Skeletal muscle satellite cell (primary cell): ENCODE measurements around the gene ANKLE1.
A peak's percentile ranks its signal among the peaks of the same experiment; 100 is the strongest.

ENCODE experiments used
- H3K27me3 ChIP-seq: 2 replicates; pipeline ENCODE4 v1.7.0; 2013; ENCODE audit warnings: low read length; ENCODE audit not compliant: control insufficient read depth, insufficient read depth
- H3K36me3 ChIP-seq: 2 replicates; pipeline ENCODE4 v1.7.0; 2013; ENCODE audit warnings: mild to moderate bottlenecking, control low read depth, low read length; ENCODE audit not compliant: insufficient read depth
- H3K4me1 ChIP-seq: 2 replicates; pipeline ENCODE4 v1.7.0; 2013; ENCODE audit warnings: low read length; ENCODE audit not compliant: control insufficient read depth, insufficient read depth
- H3K4me2 ChIP-seq: 2 replicates; pipeline ENCODE4 v1.7.0; 2013; ENCODE audit warnings: mild to moderate bottlenecking, low read length
- H3K4me3 ChIP-seq: 2 replicates; pipeline ENCODE4 v1.7.0; 2013; ENCODE audit warnings: low read length
- H3K9ac ChIP-seq: 2 replicates; pipeline ENCODE4 v1.7.0; 2013; ENCODE audit warnings: mild to moderate bottlenecking, low read depth, low read length, moderate library complexity
- H3K9me3 ChIP-seq: replicated peaks from 2 replicates; pipeline ENCODE4 v1.7.0; 2013; ENCODE audit warnings: mild to moderate bottlenecking, control low read depth, low read length

Gene ANKLE1

GRCh38 chr19:17255150-17255621, 26.5 kb upstream of the ANKLE1 start:
- Histone ChIP-seq H3K27me3 (peaks cover 4% of the 10 kb centered on the region), H3K4me2 (no peak overlapping the region), H3K4me3 (peak overlapping the region; percentile 7), H3K9me3 (peaks cover 10% of the 10 kb centered on the region), H3K9ac (no peak overlapping the region), H3K36me3 (no peaks in the 10 kb centered on the region), H3K4me1 (peaks cover 6% of the 10 kb centered on the region)

GRCh38 chr19:17256130-17256529, 25.6 kb upstream of the ANKLE1 start:
- Histone ChIP-seq H3K9ac (no peak overlapping the region), H3K4me3 (no peak overlapping the region), H3K4me1 (peaks cover 6% of the 10 kb centered on the region), H3K9me3 (peaks cover 10% of the 10 kb centered on the region), H3K27me3 (peaks cover 4% of the 10 kb centered on the region), H3K36me3 (no peaks in the 10 kb centered on the region), H3K4me2 (no peak overlapping the region)

GRCh38 chr19:17259118-17259780, 22.5 kb upstream of the ANKLE1 start:
- Histone ChIP-seq H3K27me3 (peaks cover 4% of the 10 kb centered on the region), H3K9ac (no peak overlapping the region), H3K4me2 (no peak overlapping the region), H3K4me3 (no peak overlapping the region), H3K36me3 (no peaks in the 10 kb centered on the region), H3K9me3 (peaks cover 10% of the 10 kb centered on the region), H3K4me1 (peaks cover 6% of the 10 kb centered on the region)

- Histone ChIP-seq H3K4me3 (no peak overlapping the region), H3K4me1 (peaks cover 6% of the 10 kb centered on the region), H3K27me3 (peaks cover under 1% of the 10 kb centered on the region), H3K9ac (no peak overlapping the region), H3K4me2 (no peak overlapping the region), H3K9me3 (peaks cover 10% of the 10 kb centered on the region), H3K36me3 (no peaks in the 10 kb centered on the region)
Observed at GRCh38 chr19:17259934-17260333, 21.8 kb upstream of the ANKLE1 start.

- Histone ChIP-seq H3K9ac (no peak overlapping the region), H3K36me3 (no peaks in the 10 kb centered on the region), H3K4me1 (no peaks in the 10 kb centered on the region), H3K4me3 (no peak overlapping the region), H3K4me2 (no peak overlapping the region), H3K9me3 (peaks cover 10% of the 10 kb centered on the region), H3K27me3 (no peaks in the 10 kb centered on the region)
Observed at GRCh38 chr19:17260842-17261325, 20.8 kb upstream of the ANKLE1 start.

- Histone ChIP-seq H3K4me1 (no peaks in the 10 kb centered on the region), H3K36me3 (no peaks in the 10 kb centered on the region), H3K4me2 (no peak overlapping the region), H3K9ac (no peak overlapping the region), H3K9me3 (peaks cover 10% of the 10 kb centered on the region), H3K27me3 (no peaks in the 10 kb centered on the region), H3K4me3 (no peak overlapping the region)
Observed at GRCh38 chr19:17262557-17262956, 19.1 kb upstream of the ANKLE1 start.

- H3K4me3 ChIP-seq: no peak overlapping the region
Observed at GRCh38 chr19:17263712-17264640, 17.7 kb upstream of the ANKLE1 start.

GRCh38 chr19:17264641-17264979, 17.1 kb upstream of the ANKLE1 start, which contains the start of gene USHBP1:
USHBP1 (minus strand) TSS chr19:17264745; CDS start chr19:17264299, 446 bp downstream.
- Histone ChIP-seq H3K4me2 (no peak within 1 kb of the TSS), H3K36me3 (peaks cover 4% of the 10 kb centered on the region), H3K4me3 (no peak within 1 kb of the TSS), H3K27me3 (no peaks in the 10 kb centered on the region), H3K4me1 (peaks cover 6% of the 10 kb centered on the region), H3K9me3 (peaks cover 4% of the 10 kb centered on the region), H3K9ac (no peak within 1 kb of the TSS)

More at GRCh38 chr19:17263712-17264640, 17.7 kb upstream of the ANKLE1 start:
- Histone ChIP-seq H3K9me3 (peaks cover 10% of the 10 kb centered on the region), H3K27me3 (no peaks in the 10 kb centered on the region), H3K4me1 (peaks cover 6% of the 10 kb centered on the region), H3K9ac (no peak overlapping the region), H3K4me2 (no peak overlapping the region), H3K36me3 (peaks cover 3% of the 10 kb centered on the region)

- Histone ChIP-seq H3K4me3 (no peak overlapping the region), H3K9me3 (no peaks in the 10 kb centered on the region), H3K36me3 (peaks cover 8% of the 10 kb centered on the region), H3K9ac (no peak overlapping the region), H3K27me3 (no peaks in the 10 kb centered on the region), H3K4me1 (peaks cover 6% of the 10 kb centered on the region), H3K4me2 (no peak overlapping the region)
Observed at GRCh38 chr19:17266026-17266425, 15.7 kb upstream of the ANKLE1 start.

- H3K4me3 ChIP-seq: no peak overlapping the region
- no peak overlapping the region for H3K4me2 ChIP-seq
- H3K27me3 ChIP-seq: no peaks in the 10 kb centered on the region
- peaks cover 6% of the 10 kb centered on the region for H3K4me1 ChIP-seq
- H3K9me3 ChIP-seq: no peaks in the 10 kb centered on the region
- H3K9ac ChIP-seq: no peak overlapping the region
- H3K36me3 ChIP-seq: peaks cover 14% of the 10 kb centered on the region
Observed at GRCh38 chr19:17266589-17266974, 15.1 kb upstream of the ANKLE1 start.

GRCh38 chr19:17266975-17267788, 14.5 kb upstream of the ANKLE1 start, which contains the start of gene BABAM1:
BABAM1 (plus strand) TSS chr19:17267443; CDS start chr19:17268807, 1,364 bp downstream.
- H3K4me2 ChIP-seq: peak within 1 kb of the TSS; percentile 89
- peaks cover 17% of the 10 kb centered on the region for H3K36me3 ChIP-seq
- H3K9ac ChIP-seq: peak within 1 kb of the TSS; percentile 87
- H3K4me3 ChIP-seq: peak within 1 kb of the TSS; percentile 84
- H3K27me3 ChIP-seq: no peaks in the 10 kb centered on the region
- H3K9me3 ChIP-seq: no peaks in the 10 kb centered on the region
- peaks cover 6% of the 10 kb centered on the region for H3K4me1 ChIP-seq
